Globus pallidus (tissue), 1 donor: ENCODE results near the gene ERCC6.
A peak's percentile ranks its signal among the peaks of the same experiment; 100 is the strongest.

Source experiments
- DNase-seq: peaks from one replicate; pipeline ENCODE4 v3.0.0-alpha.2; 2015; ENCODE audit warnings: low spot score

The ERCC6 gene

DNA sequence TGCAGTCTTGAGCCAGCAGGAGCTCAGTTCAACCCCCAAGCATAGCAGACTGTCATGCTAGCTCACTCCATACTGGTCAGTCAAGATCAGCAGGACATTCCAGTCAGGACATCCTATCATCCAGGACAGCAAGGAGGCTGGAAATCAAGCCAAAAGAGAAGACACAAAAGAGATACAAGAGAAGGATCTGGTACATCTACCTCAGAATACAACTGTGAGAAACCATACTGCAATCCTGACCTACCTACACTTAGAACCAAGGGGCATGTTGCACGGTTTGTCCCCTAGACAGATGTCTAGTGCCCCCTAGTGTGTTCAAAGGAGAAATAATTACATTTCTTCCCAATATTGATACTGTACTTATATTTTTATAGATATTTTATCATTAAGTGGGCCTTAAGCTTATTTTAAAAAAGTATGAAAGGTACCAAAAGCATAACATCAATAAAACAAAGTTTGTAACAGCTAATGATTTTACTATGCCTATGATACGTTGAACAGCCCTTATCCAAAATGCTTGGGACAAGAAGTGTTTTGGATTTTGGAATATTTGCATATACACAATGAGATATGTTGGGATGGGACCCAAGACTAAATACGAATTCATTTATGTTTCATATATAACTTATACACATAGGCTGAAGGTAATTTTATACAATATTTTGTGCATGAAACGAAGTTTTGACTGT, 26.7 kb downstream of the ERCC6 start:
- no peak for DNase-seq

DNA sequence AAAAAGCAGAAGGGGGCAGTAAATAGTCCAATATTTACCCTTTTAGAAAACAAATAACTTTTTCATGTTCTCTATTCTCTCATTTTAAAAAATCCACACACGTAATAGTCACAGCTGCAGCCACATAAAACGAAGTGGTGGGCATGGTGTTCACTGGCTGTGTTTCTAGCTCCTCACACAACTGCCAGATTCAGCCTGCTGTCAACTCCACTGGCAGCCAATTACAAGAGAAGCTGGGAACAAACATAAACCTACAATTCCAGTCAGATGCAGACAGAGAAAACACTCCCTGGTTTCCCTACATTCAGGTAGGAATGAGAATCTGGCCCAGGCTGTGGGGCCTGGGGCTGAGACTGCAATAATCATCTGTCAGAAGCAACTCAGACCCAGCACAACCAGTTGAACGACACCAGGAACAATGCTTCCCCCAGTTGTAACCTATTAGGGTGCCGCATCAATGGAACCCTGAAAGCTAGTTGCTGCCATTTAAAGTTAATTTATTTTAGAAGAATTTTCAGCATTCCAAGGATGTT, 29.1 kb downstream of the ERCC6 start:
- peak; percentile 27 for DNase-seq

DNA sequence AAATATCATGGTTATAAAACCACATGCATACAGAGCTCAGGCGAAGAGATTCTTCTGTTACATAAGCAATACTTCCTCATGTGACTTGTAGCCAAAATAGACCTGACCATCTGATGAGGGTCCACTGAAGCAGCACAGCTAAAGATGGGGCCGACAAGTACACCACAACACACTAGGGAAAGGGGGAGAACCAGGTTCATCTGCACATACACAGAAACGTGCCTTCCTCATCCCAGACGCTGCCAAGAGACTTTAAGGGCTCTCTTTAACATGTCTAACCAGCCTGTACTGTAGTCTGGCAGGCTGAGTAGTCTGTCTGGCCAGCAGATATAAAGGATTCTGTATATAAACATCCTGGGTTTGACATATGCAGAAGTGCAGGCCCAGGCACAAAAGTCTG, 30.3 kb downstream of the ERCC6 start:
- no peak for DNase-seq

DNA sequence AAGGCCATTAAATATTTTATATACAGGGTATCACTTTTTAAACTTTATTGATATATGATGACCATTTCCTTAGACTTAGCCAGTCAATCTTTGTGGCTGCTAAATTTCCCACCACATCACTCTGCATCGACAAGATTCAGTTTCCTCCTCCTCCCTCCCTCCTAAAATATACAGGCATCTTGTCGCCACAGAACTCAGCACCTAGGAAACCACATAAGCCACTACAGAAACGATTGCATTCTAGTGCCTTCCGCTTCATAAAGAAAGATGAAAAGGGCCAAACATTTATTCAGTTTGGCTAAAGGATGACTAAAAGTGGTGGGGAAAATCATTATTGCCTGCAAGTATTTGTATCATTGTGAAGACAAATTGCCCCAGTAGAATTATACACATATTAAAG, 30.7 kb downstream of the ERCC6 start:
- DNase-seq: no peak

DNA sequence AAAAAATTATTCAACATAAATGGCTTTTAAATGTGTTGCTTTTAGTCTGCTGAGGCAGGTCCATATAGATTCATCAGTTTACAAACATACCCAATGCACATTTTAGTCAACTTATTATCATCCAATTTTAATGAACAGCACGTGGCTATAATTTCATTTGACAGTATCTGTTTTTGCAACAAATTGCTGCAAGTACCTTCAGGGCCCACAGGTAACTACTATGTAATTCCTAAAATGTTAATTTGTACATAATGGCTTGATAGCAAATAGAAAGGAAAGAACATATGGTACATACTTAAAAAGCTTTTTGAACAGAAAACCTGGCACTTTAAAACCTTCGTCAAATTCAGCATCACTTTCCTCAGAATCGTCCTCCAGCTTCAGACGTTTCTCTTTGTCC, 33.3 kb downstream of the ERCC6 start:
- DNase-seq: no peak

DNA sequence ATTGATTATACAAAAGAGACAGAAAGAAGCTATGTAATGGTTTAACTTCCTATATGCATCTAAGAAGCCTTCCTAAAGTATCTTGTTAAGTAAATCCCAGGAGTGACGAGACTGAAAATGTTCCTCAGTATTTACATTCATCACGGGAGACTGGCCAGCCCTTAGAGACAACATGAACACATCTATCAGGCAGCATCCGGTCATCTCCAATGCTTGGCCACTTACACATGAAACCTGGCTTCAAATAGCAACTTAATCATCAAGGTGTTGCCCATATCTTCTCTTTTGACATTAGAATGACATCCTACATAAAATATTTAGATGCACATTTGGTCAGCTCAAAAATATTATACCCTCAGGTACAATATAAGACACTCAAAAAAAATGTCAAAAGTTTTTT, 33.8 kb downstream of the ERCC6 start:
- DNase-seq: no peak

DNA sequence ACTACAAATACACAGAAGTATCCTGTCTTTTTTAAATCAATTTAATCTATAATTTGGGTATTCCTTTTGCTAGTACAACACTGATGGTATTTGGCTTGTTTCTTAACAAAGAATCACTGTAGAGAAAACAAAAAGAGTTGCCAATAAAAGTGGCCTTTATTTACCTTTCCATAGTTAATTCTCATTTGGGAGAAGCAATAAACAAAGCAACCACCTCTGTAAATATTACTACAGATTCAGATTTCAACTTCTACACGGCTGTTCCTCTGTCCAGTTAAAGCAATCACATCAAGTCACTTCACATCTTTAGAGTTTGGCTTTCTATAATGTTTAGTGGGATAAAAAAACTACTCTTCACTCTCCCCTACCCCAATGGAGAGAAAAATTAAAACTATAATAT, 34.4 kb downstream of the ERCC6 start:
- no peak for DNase-seq

DNA sequence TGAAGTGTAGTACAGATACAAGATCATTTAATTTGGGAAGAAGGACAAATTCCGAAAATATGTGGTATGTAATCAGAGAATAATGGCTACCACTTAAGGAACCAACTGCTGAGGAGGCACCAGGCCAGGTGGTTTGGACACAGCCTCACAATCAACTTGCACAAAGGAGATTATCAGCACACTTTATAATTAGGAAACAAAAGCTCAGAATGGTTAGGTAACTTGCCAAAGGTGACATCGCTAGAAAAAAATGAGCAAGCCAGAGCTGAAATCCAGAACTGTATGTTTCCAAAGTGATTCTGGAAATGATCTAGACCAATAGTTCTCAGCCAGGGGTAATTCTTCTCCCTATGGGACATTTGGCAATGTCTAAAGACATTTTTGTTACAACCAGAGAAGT, 36.6 kb downstream of the ERCC6 start:
- DNase-seq: no peak

DNA sequence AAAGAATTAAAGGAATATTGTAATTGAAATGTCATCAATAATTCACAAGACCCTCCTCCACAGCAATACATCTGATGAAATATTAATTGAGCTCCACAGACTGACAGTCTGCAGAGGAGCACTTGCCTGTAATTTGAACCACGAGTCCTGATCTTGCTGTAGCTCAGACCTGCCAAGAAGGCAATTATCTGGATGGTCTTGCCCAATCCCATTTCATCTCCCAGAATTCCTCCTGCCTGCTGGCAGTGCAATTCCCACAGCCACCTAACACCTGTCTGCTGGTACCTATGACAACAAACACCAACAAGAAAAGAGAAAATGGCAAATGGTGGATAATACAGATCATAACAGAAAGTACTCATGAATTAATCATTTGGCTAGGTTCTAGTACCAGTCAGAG, 38.5 kb downstream of the ERCC6 start:
- DNase-seq: no peak

DNA sequence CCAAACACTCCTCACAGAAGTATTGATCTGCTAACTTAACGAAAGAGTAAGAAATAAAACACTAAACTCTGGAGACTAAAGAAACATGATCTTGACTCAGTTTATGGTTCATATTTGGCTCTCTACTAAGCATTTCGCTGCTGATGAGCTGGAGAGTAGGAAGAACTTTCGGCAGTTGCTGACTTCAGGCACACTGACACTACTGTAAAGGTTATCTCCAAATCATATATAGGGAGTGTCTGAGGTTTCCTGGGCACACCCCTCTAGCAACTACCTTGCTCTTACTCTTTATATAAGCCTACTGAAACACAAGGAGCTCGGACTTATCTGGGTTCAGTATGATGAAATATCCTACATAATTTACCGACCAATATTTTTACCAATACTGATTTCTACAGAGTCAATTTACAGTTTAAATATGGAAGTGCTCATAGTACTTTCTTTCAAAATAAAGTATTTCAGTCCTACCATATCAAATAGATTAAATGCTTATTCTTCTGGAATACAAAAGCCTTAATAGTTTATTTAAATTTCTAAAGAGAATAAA, 39.5 kb downstream of the ERCC6 start:
- no peak for DNase-seq

DNA sequence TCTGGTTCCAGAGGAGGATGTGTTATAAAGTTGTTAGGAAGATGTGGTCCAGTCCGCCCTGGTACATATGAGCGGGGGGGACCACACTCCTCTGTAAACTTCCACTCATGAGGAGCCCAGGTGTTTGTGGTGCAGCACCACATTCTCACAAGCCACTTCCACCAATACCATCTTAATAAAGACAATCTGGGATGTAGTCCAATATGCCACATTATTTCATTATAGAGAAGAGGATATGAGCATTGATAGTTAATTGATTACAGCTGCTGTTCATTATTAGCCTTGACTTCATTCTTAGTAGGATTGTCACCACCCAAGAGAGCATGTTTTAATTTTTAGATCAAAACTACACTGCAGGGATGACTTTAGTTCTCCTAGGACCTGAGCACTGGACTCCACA, 40.5 kb downstream of the ERCC6 start:
- no peak for DNase-seq

DNA sequence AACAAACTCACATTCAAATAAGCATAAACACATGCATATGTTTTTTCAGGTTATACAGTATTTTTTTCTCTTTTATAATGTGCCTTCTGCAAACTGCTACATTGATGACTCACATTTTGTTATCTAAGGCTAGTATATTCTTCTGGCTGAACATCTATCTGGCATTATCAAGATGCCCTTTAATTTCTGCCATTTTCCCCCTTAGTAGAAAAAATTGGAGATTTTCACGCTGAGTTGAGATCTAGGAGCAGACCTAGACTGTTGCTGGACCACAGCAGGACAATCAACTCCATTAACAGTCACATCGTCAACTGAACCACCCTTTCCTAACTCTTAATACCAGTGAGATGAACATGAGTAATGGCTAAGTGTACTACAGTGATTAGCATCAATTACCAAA, 41.6 kb downstream of the ERCC6 start:
- no peak for DNase-seq

DNA sequence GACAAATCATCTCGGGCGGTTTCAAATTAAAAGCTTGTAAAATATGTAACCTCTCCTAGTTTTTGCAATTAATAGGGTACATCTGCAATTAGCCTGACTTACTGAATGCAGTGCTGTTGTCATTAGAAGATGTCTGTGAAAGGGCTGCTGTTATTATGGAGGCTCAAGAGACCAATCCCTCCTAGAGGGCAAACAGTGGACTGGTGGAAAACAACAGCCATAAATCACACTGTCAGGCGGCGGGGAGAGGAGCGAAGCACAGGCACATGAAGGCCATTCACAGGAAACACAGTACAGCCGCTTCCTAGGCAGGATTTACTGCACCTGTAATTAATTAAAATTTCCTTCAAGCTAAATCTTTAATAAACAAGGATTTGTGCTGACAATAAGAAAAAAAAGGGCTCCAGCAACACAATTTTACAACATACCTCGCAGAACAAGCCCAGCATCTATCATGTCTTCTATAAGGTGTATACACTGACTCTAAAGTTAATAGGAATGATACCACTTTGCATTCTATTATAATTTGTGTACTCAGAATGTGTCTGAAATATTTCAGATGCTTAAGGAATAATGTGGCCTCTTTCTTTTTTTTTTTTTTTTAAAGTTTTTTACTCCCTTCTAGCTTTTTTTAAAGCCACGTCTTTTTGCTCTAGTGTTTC, 50.7 kb downstream of the ERCC6 start:
- no peak for DNase-seq

DNA sequence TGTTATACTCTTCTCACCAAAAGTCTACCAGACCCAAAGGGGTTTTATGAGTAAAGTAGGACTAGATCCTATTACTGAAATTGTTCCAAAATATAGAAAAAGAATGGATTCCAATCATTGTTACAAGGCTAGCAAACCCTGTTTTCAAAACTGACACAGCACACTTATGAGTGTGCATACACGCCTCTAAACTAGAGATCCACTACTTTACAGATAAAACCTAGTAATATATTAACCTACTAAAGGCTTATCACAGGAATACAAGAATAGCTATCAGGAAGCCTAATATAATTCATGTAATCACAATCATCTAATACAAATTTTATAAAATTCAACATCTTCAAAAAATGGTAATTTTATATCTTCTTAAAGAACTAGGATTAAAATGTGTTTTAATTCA, 52.2 kb downstream of the ERCC6 start:
- DNase-seq: no peak

DNA sequence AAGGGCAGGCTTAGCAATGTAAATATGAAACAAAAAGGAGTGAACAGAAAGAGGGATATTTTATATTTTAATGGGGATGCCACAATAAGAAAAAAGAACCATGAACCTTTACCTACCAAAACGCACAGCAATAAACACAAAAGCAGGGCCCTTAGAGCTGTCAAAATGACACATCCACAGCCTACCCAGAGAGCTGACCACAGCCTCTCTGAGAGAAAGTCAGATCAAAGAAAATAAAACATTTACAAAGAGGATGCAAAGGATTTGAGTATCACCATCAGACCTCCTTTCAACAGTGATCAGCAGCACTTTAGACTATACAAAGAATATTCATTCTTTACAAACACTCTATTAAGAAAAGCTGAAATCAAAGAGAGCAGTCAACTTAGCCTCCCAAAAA, 52.9 kb downstream of the ERCC6 start:
- DNase-seq: no peak

DNA sequence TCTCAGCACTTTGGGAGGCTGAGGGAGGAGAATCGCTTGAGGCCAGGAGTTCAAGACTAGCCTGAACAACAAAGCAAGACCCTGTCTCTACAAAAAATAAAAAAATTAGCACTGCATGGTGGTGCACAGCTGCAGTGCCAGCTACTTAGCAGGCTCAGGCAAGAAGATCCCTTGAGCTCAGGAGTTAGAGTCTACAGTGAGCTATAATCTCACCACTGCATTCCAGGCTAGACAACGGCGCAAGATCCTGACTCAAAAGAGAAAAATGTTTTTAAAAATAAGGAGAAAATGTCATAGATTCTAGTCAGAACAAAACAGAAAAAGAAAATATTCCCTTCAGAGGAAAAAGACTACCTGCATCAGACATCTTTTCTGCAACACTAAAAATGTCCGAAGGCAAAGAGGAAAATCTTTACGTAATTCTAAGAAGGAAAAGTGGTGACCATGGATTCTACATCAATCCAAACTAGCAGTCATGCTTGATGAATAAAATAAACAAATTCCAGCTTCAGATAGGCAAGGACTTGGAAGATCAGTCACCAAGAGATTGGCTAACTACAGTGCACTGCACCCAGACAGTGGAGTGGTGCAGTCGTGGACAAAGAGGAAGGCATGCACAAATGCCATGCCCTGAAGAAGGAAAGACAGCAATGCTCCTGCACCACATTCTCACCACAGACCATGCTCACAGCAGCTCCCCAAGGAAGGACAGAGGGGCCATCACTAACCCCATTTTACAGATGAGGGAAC, 54.3 kb downstream of the ERCC6 start:
- no peak for DNase-seq

DNA sequence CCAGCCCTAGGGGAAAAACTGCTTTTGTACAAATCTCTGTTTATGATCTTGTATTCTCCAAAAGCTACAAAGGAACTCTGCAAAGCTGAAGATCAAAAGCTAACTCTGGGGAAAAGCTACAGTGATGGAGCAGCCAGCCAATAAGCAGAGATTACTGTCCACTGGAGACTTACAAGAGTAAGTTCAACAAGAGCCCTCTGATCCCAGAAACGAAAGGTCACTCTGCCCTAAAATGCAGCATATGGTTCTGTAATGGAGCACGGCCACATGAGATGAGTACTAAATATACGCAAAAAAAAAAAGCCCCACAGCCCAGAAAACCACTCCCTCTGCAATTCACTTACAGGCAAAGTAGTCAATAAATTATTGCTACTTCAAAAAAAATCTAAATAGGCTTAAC, 60.1 kb downstream of the ERCC6 start:
- DNase-seq: no peak

DNA sequence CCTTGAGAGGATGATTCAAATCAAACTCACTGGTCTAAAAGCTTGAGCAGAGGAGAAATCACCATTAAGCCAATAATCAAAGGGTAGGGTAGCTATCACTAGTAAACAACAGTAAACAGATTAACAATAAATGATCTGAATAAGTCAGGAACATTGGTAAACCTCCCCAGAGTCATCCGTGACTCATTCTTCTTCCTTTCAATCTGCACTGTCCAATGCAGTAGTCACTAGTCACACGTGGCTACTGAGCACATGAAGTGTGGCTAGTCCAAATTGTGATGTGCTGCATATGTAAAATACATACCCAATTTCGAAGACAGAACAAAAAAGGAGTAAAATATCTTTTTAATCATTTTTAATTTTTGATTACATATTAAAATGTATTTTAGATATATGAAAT, 64.0 kb downstream of the ERCC6 start:
- DNase-seq: no peak

DNA sequence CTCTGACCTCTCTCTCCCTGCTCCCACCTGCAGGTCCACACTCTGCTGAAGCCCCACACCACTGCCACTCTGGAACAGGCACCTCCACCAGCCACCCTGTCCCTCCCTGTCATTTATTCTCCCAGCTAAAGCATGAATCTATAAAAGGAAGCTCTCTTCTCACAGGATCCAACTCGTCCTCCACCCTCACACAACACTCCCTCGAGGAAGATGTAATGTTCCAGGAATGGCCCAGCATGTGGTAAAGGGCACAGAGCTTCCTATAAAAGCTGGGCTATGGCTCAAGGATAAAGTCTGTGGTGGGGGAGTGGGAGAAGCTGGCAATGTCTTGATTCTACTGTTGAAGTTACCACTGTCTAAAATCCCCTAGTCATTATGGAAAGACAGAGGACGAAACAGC, 67.4 kb downstream of the ERCC6 start:
- no peak for DNase-seq

DNA sequence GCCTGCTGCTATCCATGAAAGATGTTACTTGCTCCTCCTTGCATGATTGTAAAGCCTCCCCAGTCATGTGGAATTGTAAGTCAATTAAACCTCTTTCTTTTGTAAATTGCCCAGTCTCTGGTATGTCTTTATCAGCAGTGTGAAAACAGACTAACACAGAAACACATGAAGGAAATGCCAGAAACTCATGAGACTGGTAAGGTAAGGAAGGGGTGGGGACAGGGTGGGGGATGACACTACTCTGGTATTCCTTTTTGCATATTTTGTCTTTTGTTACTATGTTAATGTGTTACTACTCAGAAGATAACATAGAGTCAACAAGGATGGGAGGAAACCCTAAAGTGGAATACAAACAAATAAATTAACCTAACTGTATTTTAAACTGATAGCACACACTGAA, 73.2 kb downstream of the ERCC6 start:
- DNase-seq: no peak
